Mesenchymal stem cell (in vitro differentiated cells and primary cell): ENCODE results near the gene GCHFR.

Experiments used
- DNase-seq: peaks from one replicate; pipeline ENCODE4 v3.0.0-alpha.2; 2013
- H2AFZ ChIP-seq: one replicate; pipeline ENCODE4 v1.6.1; 2013; ENCODE audit warnings: low read depth, mild to moderate bottlenecking, control low read depth, inconsistent platforms, low read length, moderate library complexity
- H2AK5ac ChIP-seq: 2 replicates; pipeline ENCODE4 v1.6.1; 2013; ENCODE audit warnings: low read length, moderate library complexity, mild to moderate bottlenecking, inconsistent platforms; ENCODE audit not compliant: severe bottlenecking
- H2BK120ac ChIP-seq: one replicate; pipeline ENCODE4 v1.6.1; 2013; ENCODE audit warnings: low read depth, mild to moderate bottlenecking, inconsistent platforms, low read length, moderate library complexity
- H2BK12ac ChIP-seq, 2 experiments: one replicate each; pipeline ENCODE4 v1.6.1; 2013; ENCODE audit warnings: inconsistent platforms in 2 of 2, low read length in 2 of 2, mild to moderate bottlenecking in 2 of 2, moderate library complexity in 2 of 2, control low read depth in 1 of 2
- H2BK15ac ChIP-seq: one replicate; pipeline ENCODE4 v1.6.1; 2013; ENCODE audit warnings: mild to moderate bottlenecking, low read depth, inconsistent platforms; ENCODE audit not compliant: poor library complexity, severe bottlenecking
- H2BK5ac ChIP-seq: 2 replicates; pipeline ENCODE4 v1.6.1; 2013; ENCODE audit warnings: low read depth, mild to moderate bottlenecking, low read length, control low read depth, inconsistent platforms; ENCODE audit not compliant: poor library complexity, severe bottlenecking
- H3K14ac ChIP-seq, 2 experiments: one replicate each; pipeline ENCODE4 v1.6.1; 2013; ENCODE audit warnings: inconsistent platforms in 2 of 2, low read length in 2 of 2, control low read depth in 1 of 2, mild to moderate bottlenecking in 1 of 2, moderate library complexity in 1 of 2
- H3K18ac ChIP-seq, 2 experiments: one replicate each; pipeline ENCODE4 v1.6.1; 2013; ENCODE audit warnings: inconsistent platforms in 2 of 2, low read length in 2 of 2, control low read depth in 1 of 2, low read depth in 1 of 2, mild to moderate bottlenecking in 1 of 2
- H3K23ac ChIP-seq, 2 experiments: one replicate each; pipeline ENCODE4 v1.6.1; 2013; ENCODE audit warnings: inconsistent platforms in 2 of 2, low read length in 2 of 2, mild to moderate bottlenecking in 2 of 2, moderate library complexity in 2 of 2, control low read depth in 1 of 2
- H3K27ac ChIP-seq: 2 replicates; pipeline ENCODE4 v1.5.1; 2013; ENCODE audit warnings: mild to moderate bottlenecking, moderate library complexity, low read length, control low read depth, inconsistent platforms; ENCODE audit not compliant: poor library complexity, severe bottlenecking
- H3K27me3 ChIP-seq, 2 experiments: 2 replicates each; pipeline versions ENCODE4 v1.6.1 to v1.7.0; 2013; ENCODE audit warnings: low read length in 2 of 2, mild to moderate bottlenecking in 2 of 2, moderate library complexity in 2 of 2, control low read depth in 1 of 2, inconsistent platforms in 1 of 2; ENCODE audit not compliant: control insufficient read depth in 1 of 2, insufficient read depth in 1 of 2
- H3K36me3 ChIP-seq, 2 experiments: 2 replicates each; pipeline versions ENCODE4 v1.6.1 to v1.7.0; 2013; ENCODE audit warnings: low read length in 2 of 2, control low read depth in 1 of 2, inconsistent platforms in 1 of 2, low read depth in 1 of 2, mild to moderate bottlenecking in 1 of 2; ENCODE audit not compliant: insufficient read depth in 2 of 2, control insufficient read depth in 1 of 2
- H3K4ac ChIP-seq, 2 experiments: one replicate each; pipeline ENCODE4 v1.6.1; 2013; ENCODE audit warnings: inconsistent platforms in 2 of 2, low read length in 2 of 2, mild to moderate bottlenecking in 2 of 2, moderate library complexity in 2 of 2, control low read depth in 1 of 2, low read depth in 1 of 2
- H3K4me1 ChIP-seq: 2 replicates; pipeline ENCODE4 v1.6.1; 2013; ENCODE audit warnings: low read depth, low read length, control low read depth; ENCODE audit not compliant: control insufficient read depth, insufficient read depth
- H3K4me2 ChIP-seq: 2 replicates; pipeline ENCODE4 v1.6.1; 2013; ENCODE audit warnings: low read length, mild to moderate bottlenecking, inconsistent platforms; ENCODE audit not compliant: poor library complexity, severe bottlenecking
- H3K4me3 ChIP-seq, 2 experiments: 2 replicates each; pipeline versions ENCODE4 v1.5.1 to v1.7.0; 2013; ENCODE audit warnings: low read length in 2 of 2, mild to moderate bottlenecking in 2 of 2, control low read depth in 1 of 2, low read depth in 1 of 2; ENCODE audit not compliant: insufficient read depth in 1 of 2
- H3K79me1 ChIP-seq: replicated peaks from 2 replicates; pipeline ENCODE4 v1.6.1; 2013; ENCODE audit warnings: mild to moderate bottlenecking, control low read depth, low read length, inconsistent platforms; ENCODE audit not compliant: poor library complexity, severe bottlenecking
- H3K9ac ChIP-seq: 2 replicates; pipeline ENCODE4 v1.7.0; 2013; ENCODE audit warnings: mild to moderate bottlenecking, low read length, moderate library complexity
- H3K9me3 ChIP-seq: 2 replicates; pipeline ENCODE4 v1.7.0; 2013; ENCODE audit warnings: mild to moderate bottlenecking, low read length; ENCODE audit not compliant: control insufficient read depth
- H4K8ac ChIP-seq: one replicate; pipeline ENCODE4 v1.6.1; 2013; ENCODE audit warnings: inconsistent platforms, mild to moderate bottlenecking, low read length, moderate library complexity
- H4K91ac ChIP-seq: one replicate; pipeline ENCODE4 v1.6.1; 2013; ENCODE audit warnings: mild to moderate bottlenecking, low read length, inconsistent platforms
- WGBS: methylation state at CpG from one replicate; pipeline ENCODE4 v1.1.7; 2013; ENCODE audit warnings: mixed read lengths; 5-methylcytosine and 5-hydroxymethylcytosine counted together

GCHFR gene

GRCh38 chr15:40722354-40722753 is 41.5 kb upstream of the GCHFR start:
- Histone ChIP-seq H2AK5ac (no peak overlapping the region), H2BK15ac (no peak overlapping the region), H3K23ac (no peak overlapping the region), H3K4me2 (no peak overlapping the region), H3K4ac (no peak overlapping the region), H4K8ac (no peak overlapping the region), H3K27ac (no peak overlapping the region), H3K9ac (no peak overlapping the region), H4K91ac (no peak overlapping the region), H2BK5ac (no peak overlapping the region), H3K79me1 (no peaks in the 10 kb centered on the region), H3K4me3 (no peak overlapping the region), H3K14ac (no peak overlapping the region), H2AFZ (no peak overlapping the region), H2BK120ac (no peak overlapping the region), H3K9me3 (no peaks in the 10 kb centered on the region), H3K4me1 (no peaks in the 10 kb centered on the region), H3K27me3 (no peaks in the 10 kb centered on the region), H3K18ac (no peak overlapping the region), H2BK12ac (no peak overlapping the region), H3K36me3 (peaks cover 0 to 11% of the 10 kb centered on the region in 2 experiments)
- DNase-seq, result no peak
- WGBS, result 93% methylated on average over 3 of the region's 4 CpGs

- Histone ChIP-seq H3K14ac (no peak overlapping the region), H3K9ac (no peak overlapping the region), H3K4me1 (no peaks in the 10 kb centered on the region), H3K27ac (no peak overlapping the region), H2BK12ac (no peak overlapping the region), H3K36me3 (peaks cover 0 to 11% of the 10 kb centered on the region in 2 experiments), H2BK15ac (no peak overlapping the region), H3K27me3 (no peaks in the 10 kb centered on the region), H2BK5ac (no peak overlapping the region), H4K91ac (no peak overlapping the region), H3K4me2 (no peak overlapping the region), H3K18ac (no peak overlapping the region), H3K23ac (no peak overlapping the region), H3K4ac (no peak overlapping the region), H4K8ac (no peak overlapping the region), H2AFZ (no peak overlapping the region), H3K9me3 (no peaks in the 10 kb centered on the region), H2BK120ac (no peak overlapping the region), H3K79me1 (no peaks in the 10 kb centered on the region), H3K4me3 (no peak overlapping the region), H2AK5ac (no peak overlapping the region)
- DNase-seq, result peak; percentile 12
- no CpG with 5 or more reads among the region's 2 CpGs for WGBS
Measured at GRCh38 chr15:40722934-40723333, 40.9 kb upstream of the GCHFR start.

GRCh38 chr15:40723919-40724318 is 39.9 kb upstream of the GCHFR start:
- WGBS, result no CpG with 5 or more reads among the region's 2 CpGs
- Histone ChIP-seq H2BK120ac (no peak overlapping the region), H3K27me3 (no peaks in the 10 kb centered on the region), H2BK15ac (no peak overlapping the region), H3K4me1 (no peaks in the 10 kb centered on the region), H3K27ac (no peak overlapping the region), H3K79me1 (no peaks in the 10 kb centered on the region), H2AK5ac (no peak overlapping the region), H2AFZ (no peak overlapping the region), H3K4me3 (no peak overlapping the region), H3K9me3 (no peaks in the 10 kb centered on the region), H4K8ac (no peak overlapping the region), H3K4me2 (no peak overlapping the region), H2BK12ac (no peak overlapping the region), H3K4ac (no peak overlapping the region), H3K23ac (no peak overlapping the region), H2BK5ac (no peak overlapping the region), H3K36me3 (peaks cover 0 to 12% of the 10 kb centered on the region in 2 experiments), H3K18ac (no peak overlapping the region), H3K9ac (no peak overlapping the region), H4K91ac (no peak overlapping the region), H3K14ac (no peak overlapping the region)
- DNase-seq, result no peak

GRCh38 chr15:40731034-40731433 is 32.8 kb upstream of the GCHFR start:
- H3K9ac ChIP-seq, result peak overlapping the region; percentile 57
- no peak overlapping the region for H2BK15ac ChIP-seq
- H3K18ac ChIP-seq, result no peak overlapping the region
- H2BK12ac ChIP-seq, result no peak overlapping the region
- H3K36me3 ChIP-seq, result peaks cover 22 to 39% of the 10 kb centered on the region in 2 experiments
- no peak overlapping the region for H3K4me3 ChIP-seq
- H3K79me1 ChIP-seq, result peaks cover 1% of the 10 kb centered on the region
- H3K27me3 ChIP-seq, result no peaks in the 10 kb centered on the region
- no peak overlapping the region for H3K4me2 ChIP-seq
- no peak overlapping the region for H3K4ac ChIP-seq
- H4K8ac ChIP-seq, result no peak overlapping the region
- H3K14ac ChIP-seq, result no peak overlapping the region
- no peak overlapping the region for H2AFZ ChIP-seq
- H2AK5ac ChIP-seq, result no peak overlapping the region
- H3K23ac ChIP-seq, result no peak overlapping the region
- no peak overlapping the region for H4K91ac ChIP-seq
- no peak overlapping the region for H2BK5ac ChIP-seq
- no peak overlapping the region for H3K27ac ChIP-seq
- no peak for DNase-seq
- no peaks in the 10 kb centered on the region for H3K9me3 ChIP-seq
- no peak overlapping the region for H2BK120ac ChIP-seq
- H3K4me1 ChIP-seq, result no peaks in the 10 kb centered on the region
- WGBS, result 60% methylated on average over 3 of the region's 3 CpGs
